HG02970 (cell line): ENCODE measurements around the gene NKX1-1.
"Not testable (repeated sequence)": the region's sequence is repeated elsewhere in the genome, so short reads cannot be mapped to it uniquely, and the experiment has no call there.

Source experiments
- ATAC-seq: cut with Tn5 transposase; IDR thresholded peaks from one replicate; pipeline ENCODE4 v1.9.1; 2021; ENCODE audit warnings: mild to moderate bottlenecking, moderate library complexity, moderate number of reproducible peaks; ENCODE audit not compliant: unreplicated experiment, low FRiP score

Gene NKX1-1

GRCh38 chr4:1405636-1406393 lies 427 bp downstream of the NKX1-1 start:
- ATAC-seq: no peak

DNA sequence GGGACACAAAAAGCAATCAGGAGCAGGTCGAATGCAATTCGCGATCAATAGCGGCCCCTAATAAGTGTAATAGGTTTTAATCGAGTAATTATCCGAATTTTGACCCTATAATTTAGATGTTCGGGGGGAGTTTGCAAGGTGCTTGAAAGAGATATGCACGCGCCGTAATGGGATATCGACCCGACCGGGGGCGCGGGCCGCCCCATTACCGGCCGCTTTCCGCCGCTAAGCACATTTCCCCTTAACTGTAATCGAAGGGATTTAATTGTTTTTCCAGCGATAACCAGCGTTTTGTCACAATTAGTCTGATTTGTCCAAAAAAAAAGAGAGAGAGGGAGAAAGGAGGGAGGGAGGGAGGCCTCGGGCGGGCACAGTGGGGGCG lies 997 bp downstream of the NKX1-1 start:
- ATAC-seq: no peak

GRCh38 chr4:1404573-1405253 lies 1.5 kb downstream of the NKX1-1 start:
- no peak for ATAC-seq

GRCh38 chr4:1403591-1404572 lies 2.4 kb downstream of the NKX1-1 start:
- no peak for ATAC-seq

GRCh38 chr4:1403177-1403583 lies 3.1 kb downstream of the NKX1-1 start:
- no peak for ATAC-seq

GRCh38 chr4:1402516-1403091 lies 3.6 kb downstream of the NKX1-1 start:
- ATAC-seq: no peak

- ATAC-seq: no peak
Observed at GRCh38 chr4:1402021-1402515, 4.2 kb downstream of the NKX1-1 start.

DNA sequence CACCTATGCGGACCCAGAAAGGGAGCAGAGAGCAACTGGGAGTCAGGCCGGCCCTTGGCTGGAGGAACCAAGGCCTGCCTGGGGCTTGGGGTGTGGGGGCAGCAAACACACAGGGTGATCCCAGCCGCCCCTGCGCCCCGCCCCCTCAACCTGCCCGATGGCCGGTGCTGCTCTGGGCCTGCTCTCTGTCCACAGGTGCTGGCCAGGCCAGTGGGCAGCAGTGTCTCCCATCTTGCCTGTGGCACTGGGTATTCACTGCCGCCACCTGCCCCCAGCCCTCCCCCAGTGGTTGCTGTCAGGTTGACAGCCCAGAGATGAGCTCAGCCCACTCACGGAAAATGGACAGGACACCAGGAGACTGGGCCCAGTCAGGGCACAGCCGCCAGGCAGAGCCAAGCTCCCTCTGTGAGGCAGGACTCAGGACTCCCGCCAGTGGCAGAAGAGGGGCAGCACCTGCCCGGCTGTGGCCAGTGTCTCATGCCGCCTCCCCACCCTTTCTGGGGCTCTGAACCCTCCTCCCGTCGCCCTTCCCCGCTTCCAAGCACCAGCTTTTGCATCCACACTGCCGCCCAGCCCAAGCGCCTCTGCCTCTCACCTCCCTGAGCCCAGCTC lies 4.7 kb downstream of the NKX1-1 start:
- no peak for ATAC-seq

- ATAC-seq: no peak
Observed at GRCh38 chr4:1400831-1401408, 5.3 kb downstream of the NKX1-1 start.

GRCh38 chr4:1400191-1400805 lies 5.9 kb downstream of the NKX1-1 start:
- no peak for ATAC-seq

GRCh38 chr4:1399508-1400190 lies 6.6 kb downstream of the NKX1-1 start:
- ATAC-seq: no peak

- no peak for ATAC-seq
Observed at GRCh38 chr4:1398681-1399507, 7.3 kb downstream of the NKX1-1 start.

DNA sequence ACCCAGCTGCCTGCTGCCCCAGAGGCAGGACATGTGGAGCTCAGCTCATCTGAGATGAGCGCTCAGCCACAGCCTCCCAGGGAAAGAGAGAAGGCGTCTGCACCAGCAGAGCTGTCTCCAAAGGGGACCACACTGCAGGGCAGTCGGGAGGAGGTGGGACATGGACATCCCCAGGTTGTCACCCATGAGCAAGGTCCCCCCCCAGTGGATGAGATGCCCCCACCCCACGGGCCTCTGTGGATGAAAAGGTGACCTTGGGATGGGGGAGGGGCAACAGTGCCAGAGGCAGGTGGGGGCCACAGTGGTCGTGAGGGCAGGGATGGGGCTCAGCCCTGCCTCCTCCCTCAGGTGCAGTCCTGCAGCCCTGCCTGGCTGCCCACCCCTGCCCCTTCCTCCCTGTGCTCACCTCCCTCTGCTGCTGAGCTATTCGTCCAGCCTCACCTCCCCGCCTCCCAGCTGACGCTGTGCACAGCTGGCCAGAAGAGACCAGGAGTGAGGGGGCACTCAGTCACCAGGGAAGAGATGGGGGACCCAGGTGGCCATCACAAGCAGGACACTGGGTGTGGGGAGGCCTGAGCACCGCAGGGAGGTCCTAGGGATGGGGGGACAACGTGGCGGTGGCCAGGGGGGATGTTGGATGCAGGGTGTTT lies 9.3 kb downstream of the NKX1-1 start:
- no peak for ATAC-seq

GRCh38 chr4:1395941-1396805 lies 10.1 kb downstream of the NKX1-1 start:
- ATAC-seq: no peak

DNA sequence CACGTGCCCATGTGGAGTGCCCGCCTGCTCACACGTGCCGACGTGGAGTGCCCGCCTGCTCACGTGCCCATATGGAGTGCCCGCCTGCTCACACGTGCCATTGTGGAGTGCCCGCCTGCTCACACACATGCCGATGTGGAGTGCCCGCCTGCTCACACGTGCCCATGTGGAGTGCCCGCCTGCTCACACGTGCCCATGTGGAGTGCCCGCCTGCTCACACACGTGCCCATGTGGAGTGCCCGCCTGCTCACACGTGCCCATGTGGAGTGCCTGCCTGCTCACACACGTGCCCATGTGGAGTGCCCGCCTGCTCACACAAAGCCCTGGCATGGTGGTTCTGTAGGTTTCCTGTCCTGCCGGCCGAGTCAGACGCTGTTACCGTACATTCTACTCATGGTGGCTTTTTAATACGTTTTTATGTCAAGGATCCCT lies 10.8 kb downstream of the NKX1-1 start:
- ATAC-seq: not testable (repeated sequence)
